Vagina (tissue), 2 donors: ENCODE measurements around the gene SLC37A2. TPM values are rescaled to one million over a fixed set of nuclear protein-coding genes. Genes with fewer than 3 reads are reported as not detected.

Experiments used
- DNase-seq, 2 donors: peaks; one replicate each; pipeline ENCODE4 v3.0.0-alpha.2; 2017; ENCODE audit errors: extremely low spot score in 2 of 2
- H3K27ac ChIP-seq: fragments of 200-600 bp; sonication (generic); one replicate; pipeline ENCODE4 v1.5.1; 2019
- H3K27me3 ChIP-seq: fragments of 200-600 bp; sonication (generic); one replicate; pipeline ENCODE4 v1.5.1; 2019
- H3K36me3 ChIP-seq, 2 donors: fragments of 200-600 bp; sonication (generic); one replicate each; pipeline ENCODE4 v1.5.1; 2017 to 2019
- H3K4me1 ChIP-seq: fragments of 200-600 bp; sonication (generic); one replicate; pipeline ENCODE4 v1.5.1; 2019
- H3K4me3 ChIP-seq, 2 donors: fragments of 200-600 bp; sonication (generic); 1 replicate in 1 of 2; 2 replicates in 1 of 2; pipeline ENCODE4 v1.5.1; 2016 to 2019
- H3K9me3 ChIP-seq: fragments of 200-600 bp; sonication (generic); one replicate; pipeline ENCODE4 v1.5.1; 2019
- CTCF ChIP-seq, 3 experiments: fragments of 450-650 bp in 2 of 3; fragments of 200-600 bp in 1 of 3; sonication (generic) in 1 of 3; IDR thresholded peaks; one replicate each; pipeline ENCODE4 v1.5.1; 2017 to 2019; ENCODE audit warnings: antibody characterized with exemption in 3 of 3, mild to moderate bottlenecking in 2 of 3, moderate library complexity in 2 of 3
- POLR2A ChIP-seq, 2 donors: fragments of 450-650 bp; IDR thresholded peaks; one replicate each; pipeline ENCODE4 v1.6.1; 2017; ENCODE audit warnings: antibody characterized with exemption in 2 of 2, mild to moderate bottlenecking in 2 of 2, moderate library complexity in 2 of 2
- POLR2AphosphoS5 ChIP-seq, 2 donors: sonication (generic); formaldehyde crosslinking; IDR thresholded peaks; one replicate each; pipeline ENCODE4 v1.9.0; 2017; ENCODE audit warnings: antibody characterized with exemption in 2 of 2, mild to moderate bottlenecking in 2 of 2, low read depth in 1 of 2; ENCODE audit not compliant: insufficient read depth in 1 of 2
- intact Hi-C: fragments of 100-400 bp; cut with DNase I; formaldehyde crosslinking; loops from one replicate; pipeline ENCODE4 v1.15.1; 2023
- total RNA-seq: library from RNA; depleted of rRNA; stranded (reverse); fragments of >200 nt; gene quantifications from one replicate; pipeline ENCODE4 v1.2.3, GENCODE V29; 2016

Gene SLC37A2
- total RNA-seq, 1 donor from 2014 or later, result 22.6 TPM

GRCh38 chr11:125069796-125070195 lies 6.7 kb downstream of the SLC37A2 start:
- TF ChIP-seq POLR2A (IDR thresholded peaks at IDR 0.05) (no peak), CTCF (IDR thresholded peaks at IDR 0.05) (no peak), POLR2AphosphoS5 (IDR thresholded peaks at IDR 0.05; ENCODE audit: insufficient read depth in 1 of 2, low read depth in 1 of 2) (no peak)
- no peak overlapping the region for H3K4me3 ChIP-seq
- H3K36me3 ChIP-seq, result no peaks in the 10 kb centered on the region
- intact Hi-C loops, result no loop called here
- H3K9me3 ChIP-seq, result no peaks in the 10 kb centered on the region
- peaks cover 23% of the 10 kb centered on the region for H3K4me1 ChIP-seq
- no peaks in the 10 kb centered on the region for H3K27me3 ChIP-seq
- peak overlapping the region; percentile 4 for H3K27ac ChIP-seq
- DNase-seq, result no peak

GRCh38 chr11:125070699-125071254 lies 7.7 kb downstream of the SLC37A2 start:
- Histone ChIP-seq H3K9me3 (no peaks in the 10 kb centered on the region), H3K36me3 (no peaks in the 10 kb centered on the region), H3K27ac (peak overlapping the region; percentile 30), H3K4me1 (peaks cover 23% of the 10 kb centered on the region), H3K4me3 (no peak overlapping the region), H3K27me3 (no peaks in the 10 kb centered on the region)
- intact Hi-C loops, result no loop called here
- TF ChIP-seq POLR2AphosphoS5 (IDR thresholded peaks at IDR 0.05; ENCODE audit: insufficient read depth in 1 of 2, low read depth in 1 of 2) (peak; percentile 58 to 79), POLR2A (IDR thresholded peaks at IDR 0.05) (no peak)
- peak; percentile 90 to 95 for DNase-seq

GRCh38 chr11:125071435-125071834 lies 8.3 kb downstream of the SLC37A2 start:
- Histone ChIP-seq H3K4me1 (peaks cover 23% of the 10 kb centered on the region), H3K27me3 (no peaks in the 10 kb centered on the region), H3K4me3 (no peak overlapping the region), H3K36me3 (no peaks in the 10 kb centered on the region), H3K27ac (peak overlapping the region; percentile 30), H3K9me3 (no peaks in the 10 kb centered on the region)
- DNase-seq, result no peak
- intact Hi-C loops, result no loop called here
- TF ChIP-seq POLR2A (IDR thresholded peaks at IDR 0.05), result no peak

GRCh38 chr11:125071846-125072217 lies 8.7 kb downstream of the SLC37A2 start:
- no peaks in the 10 kb centered on the region for H3K27me3 ChIP-seq
- DNase-seq, result no peak
- H3K9me3 ChIP-seq, result no peaks in the 10 kb centered on the region
- no peaks in the 10 kb centered on the region for H3K36me3 ChIP-seq
- no peak overlapping the region for H3K27ac ChIP-seq
- TF ChIP-seq POLR2A (IDR thresholded peaks at IDR 0.05), result no peak
- no peak for TF ChIP-seq POLR2AphosphoS5 (IDR thresholded peaks at IDR 0.05; ENCODE audit: insufficient read depth in 1 of 2, low read depth in 1 of 2)
- no peak for TF ChIP-seq CTCF (IDR thresholded peaks at IDR 0.05)
- no peak overlapping the region for H3K4me3 ChIP-seq
- intact Hi-C loops, result no loop called here
- peaks cover 23% of the 10 kb centered on the region for H3K4me1 ChIP-seq

- no peak for TF ChIP-seq POLR2A (IDR thresholded peaks at IDR 0.05)
- no peak for TF ChIP-seq CTCF (IDR thresholded peaks at IDR 0.05)
- no peak for TF ChIP-seq POLR2AphosphoS5 (IDR thresholded peaks at IDR 0.05; ENCODE audit: insufficient read depth in 1 of 2, low read depth in 1 of 2)
- H3K9me3 ChIP-seq, result no peaks in the 10 kb centered on the region
- no peaks in the 10 kb centered on the region for H3K27me3 ChIP-seq
- peak in 1 of 2 donors; percentile 85 for DNase-seq
- H3K36me3 ChIP-seq, result no peaks in the 10 kb centered on the region
- intact Hi-C loops, result no loop called here
- no peak overlapping the region for H3K4me3 ChIP-seq
- no peak overlapping the region for H3K27ac ChIP-seq
- H3K4me1 ChIP-seq, result peaks cover 23% of the 10 kb centered on the region
These were observed 9.3 kb downstream of the SLC37A2 start for GRCh38 chr11:125072218-125072960.

- no peaks in the 10 kb centered on the region for H3K27me3 ChIP-seq
- intact Hi-C loops, result no loop called here
- no peak overlapping the region for H3K4me3 ChIP-seq
- DNase-seq, result no peak
- H3K9me3 ChIP-seq, result no peaks in the 10 kb centered on the region
- H3K36me3 ChIP-seq, result no peaks in the 10 kb centered on the region
- no peak overlapping the region for H3K27ac ChIP-seq
- TF ChIP-seq POLR2A (IDR thresholded peaks at IDR 0.05), result no peak
- no peak for TF ChIP-seq CTCF (IDR thresholded peaks at IDR 0.05)
- TF ChIP-seq POLR2AphosphoS5 (IDR thresholded peaks at IDR 0.05; ENCODE audit: insufficient read depth in 1 of 2, low read depth in 1 of 2), result no peak
- H3K4me1 ChIP-seq, result peaks cover 23% of the 10 kb centered on the region
These were observed 10.0 kb downstream of the SLC37A2 start for GRCh38 chr11:125072961-125073590.
